Skeletal muscle tissue (tissue), 4 donors: ENCODE measurements around the gene TSPEAR. TPM values are rescaled to one million over a fixed set of nuclear protein-coding genes. Genes with fewer than 3 reads are reported as not detected.

Experiments used
- H3K27ac ChIP-seq: one replicate; pipeline ENCODE4 v1.7.0; 2013; ENCODE audit warnings: mild to moderate bottlenecking, low read depth, low read length, inconsistent platforms
- H3K27me3 ChIP-seq, 3 donors: one replicate each; pipeline ENCODE4 v1.7.0; 2013; ENCODE audit warnings: low read length in 3 of 3; ENCODE audit not compliant: control insufficient read depth in 3 of 3, insufficient read depth in 3 of 3
- H3K36me3 ChIP-seq, 3 donors: one replicate each; pipeline ENCODE4 v1.7.0; 2013; ENCODE audit warnings: low read length in 3 of 3; ENCODE audit not compliant: control insufficient read depth in 3 of 3, insufficient read depth in 3 of 3
- H3K4me1 ChIP-seq, 3 donors: one replicate each; pipeline ENCODE4 v1.7.0; 2013; ENCODE audit warnings: low read length in 3 of 3, mild to moderate bottlenecking in 3 of 3; ENCODE audit not compliant: control insufficient read depth in 3 of 3, insufficient read depth in 3 of 3
- H3K4me3 ChIP-seq, 3 donors: one replicate each; pipeline ENCODE4 v1.7.0; 2013; ENCODE audit warnings: low read length in 3 of 3
- H3K9ac ChIP-seq, 3 donors: one replicate each; pipeline ENCODE4 v1.7.0; 2013; ENCODE audit warnings: low read length in 3 of 3, mild to moderate bottlenecking in 3 of 3, moderate library complexity in 2 of 3, low read depth in 1 of 3
- H3K9me3 ChIP-seq, 3 donors: one replicate each; pipeline ENCODE4 v1.7.0; 2013; ENCODE audit warnings: low read length in 3 of 3; ENCODE audit not compliant: control insufficient read depth in 3 of 3
- total RNA-seq: library from RNA; depleted of rRNA; stranded (reverse); fragments of >200 nt; gene quantifications from one replicate; pipeline ENCODE4 v1.2.3, GENCODE V29; 2014
- donor health status: Osteomylitis.

The TSPEAR gene
- total RNA-seq = not detected

DNA sequence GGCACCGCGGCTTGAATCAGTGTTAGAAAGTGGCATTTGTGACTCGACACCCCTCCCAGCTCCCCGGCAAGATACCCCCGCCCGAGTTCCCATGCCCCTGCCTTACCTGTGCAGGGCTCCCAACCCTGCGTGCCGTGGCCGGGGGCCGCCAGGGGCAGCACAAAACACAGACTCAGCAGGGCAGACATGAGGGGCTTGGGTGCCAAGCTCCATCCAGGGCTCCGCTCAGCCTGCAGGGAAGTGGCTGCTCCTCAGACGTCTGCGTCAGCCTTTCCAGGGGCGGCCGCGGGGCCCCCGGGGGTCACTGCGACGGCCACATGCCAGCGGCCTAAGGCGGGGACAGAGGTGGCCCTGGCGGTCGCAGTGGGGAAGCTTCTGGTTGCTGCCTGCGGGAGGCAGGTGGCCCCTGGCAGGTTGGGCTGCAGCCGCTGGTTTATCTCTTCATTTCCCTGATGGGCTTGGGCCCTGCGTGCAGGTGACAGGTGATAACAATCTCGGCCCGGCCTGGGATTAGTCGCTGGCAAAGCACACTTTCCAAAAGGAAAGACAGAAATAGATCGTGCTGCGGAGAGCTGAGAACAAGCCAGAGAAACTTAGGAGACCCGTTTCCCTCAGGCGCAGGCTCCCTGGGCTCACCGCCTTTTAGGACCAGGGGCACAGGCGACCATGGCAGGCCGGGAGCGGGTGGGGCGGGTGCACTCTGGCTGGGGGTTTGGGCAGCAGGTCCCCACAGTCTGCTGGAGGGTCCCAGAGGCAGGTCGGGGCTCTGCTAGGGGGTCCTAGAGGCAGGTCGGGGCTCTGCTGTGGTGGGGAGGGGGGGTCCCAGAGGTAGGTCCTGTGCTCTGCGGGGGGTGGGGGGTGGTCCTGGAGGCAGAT, at the start of gene TSPEAR:
TSPEAR (minus strand) TSS at position 246 of the 876 bp plus-strand sequence; CDS start at position 188, 58 bp downstream.
- peaks cover 72 to 77% (median 77%) of the 10 kb centered on the region in 3 donors for H3K27me3 ChIP-seq
- H3K36me3 ChIP-seq = no peaks in the 10 kb centered on the region
- no peak within 1 kb of the TSS for H3K9ac ChIP-seq
- H3K27ac ChIP-seq = no peak within 1 kb of the TSS
- H3K4me1 ChIP-seq = peaks cover 0 to 8% (median 6%) of the 10 kb centered on the region in 3 donors
- H3K4me3 ChIP-seq = no peak within 1 kb of the TSS
- no peaks in the 10 kb centered on the region for H3K9me3 ChIP-seq

DNA sequence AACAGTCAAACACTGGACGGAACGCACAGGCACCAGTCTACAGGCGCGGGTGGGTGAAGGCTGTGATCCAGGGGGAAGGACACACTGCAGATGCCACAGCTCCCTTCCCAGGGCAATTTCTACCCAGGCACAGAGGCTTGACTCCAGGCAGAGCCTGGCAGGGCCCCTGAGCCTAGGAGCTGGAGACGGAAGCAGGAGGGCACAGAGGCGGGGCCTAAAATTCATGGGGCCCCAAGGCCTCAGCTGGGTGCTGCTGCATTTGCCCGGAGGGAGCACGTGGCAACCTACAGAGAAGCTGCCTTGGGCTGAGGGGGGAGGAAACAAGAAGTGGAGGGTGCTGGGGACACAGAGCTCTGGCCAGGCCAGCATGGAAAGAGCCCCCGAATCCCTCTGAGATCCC, 49.0 kb upstream of the TSPEAR start:
- no peaks in the 10 kb centered on the region for H3K9me3 ChIP-seq
- H3K9ac ChIP-seq = no peak overlapping the region
- no peak overlapping the region for H3K27ac ChIP-seq
- no peaks in the 10 kb centered on the region for H3K36me3 ChIP-seq
- H3K4me3 ChIP-seq = no peak overlapping the region
- peaks cover 0 to 3% (median 0%) of the 10 kb centered on the region in 3 donors for H3K4me1 ChIP-seq
- no peaks in the 10 kb centered on the region for H3K27me3 ChIP-seq

DNA sequence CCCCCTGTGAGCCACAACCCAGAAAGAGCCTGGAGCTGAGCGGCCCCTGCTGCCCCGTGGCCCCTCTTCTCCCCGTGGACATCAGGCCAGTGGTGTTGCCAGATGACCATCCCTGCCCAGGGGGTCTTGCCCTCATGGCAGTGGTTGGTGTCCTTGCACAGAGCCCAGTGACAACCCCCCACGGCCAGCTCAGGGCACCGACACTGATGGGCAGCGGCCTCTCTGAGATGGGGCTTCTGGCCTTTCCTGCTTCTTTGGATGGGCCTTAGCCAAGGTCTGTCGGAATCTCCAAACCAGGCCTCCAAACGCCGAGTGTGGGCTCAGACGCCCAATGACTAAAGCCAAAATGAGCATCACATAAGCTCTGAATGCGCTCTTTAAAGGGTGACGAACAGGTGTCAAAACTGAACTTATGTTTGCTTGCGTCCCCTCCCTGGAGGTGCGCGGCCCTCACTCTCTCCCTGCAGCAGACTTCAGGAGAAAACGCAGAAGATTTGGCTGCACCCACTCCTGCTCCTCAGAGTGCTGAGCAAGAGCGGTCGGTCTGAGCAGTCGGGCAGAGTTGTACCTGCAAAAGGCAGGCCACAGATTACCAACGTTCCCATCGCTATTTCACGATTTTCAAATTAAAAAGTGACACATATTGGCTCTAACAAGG, 48.4 kb upstream of the TSPEAR start:
- H3K36me3 ChIP-seq = no peaks in the 10 kb centered on the region
- H3K4me1 ChIP-seq = peaks cover 0 to 1% (median 0%) of the 10 kb centered on the region in 3 donors
- H3K4me3 ChIP-seq = no peak overlapping the region
- no peak overlapping the region for H3K27ac ChIP-seq
- no peaks in the 10 kb centered on the region for H3K9me3 ChIP-seq
- no peak overlapping the region for H3K9ac ChIP-seq
- H3K27me3 ChIP-seq = no peaks in the 10 kb centered on the region

DNA sequence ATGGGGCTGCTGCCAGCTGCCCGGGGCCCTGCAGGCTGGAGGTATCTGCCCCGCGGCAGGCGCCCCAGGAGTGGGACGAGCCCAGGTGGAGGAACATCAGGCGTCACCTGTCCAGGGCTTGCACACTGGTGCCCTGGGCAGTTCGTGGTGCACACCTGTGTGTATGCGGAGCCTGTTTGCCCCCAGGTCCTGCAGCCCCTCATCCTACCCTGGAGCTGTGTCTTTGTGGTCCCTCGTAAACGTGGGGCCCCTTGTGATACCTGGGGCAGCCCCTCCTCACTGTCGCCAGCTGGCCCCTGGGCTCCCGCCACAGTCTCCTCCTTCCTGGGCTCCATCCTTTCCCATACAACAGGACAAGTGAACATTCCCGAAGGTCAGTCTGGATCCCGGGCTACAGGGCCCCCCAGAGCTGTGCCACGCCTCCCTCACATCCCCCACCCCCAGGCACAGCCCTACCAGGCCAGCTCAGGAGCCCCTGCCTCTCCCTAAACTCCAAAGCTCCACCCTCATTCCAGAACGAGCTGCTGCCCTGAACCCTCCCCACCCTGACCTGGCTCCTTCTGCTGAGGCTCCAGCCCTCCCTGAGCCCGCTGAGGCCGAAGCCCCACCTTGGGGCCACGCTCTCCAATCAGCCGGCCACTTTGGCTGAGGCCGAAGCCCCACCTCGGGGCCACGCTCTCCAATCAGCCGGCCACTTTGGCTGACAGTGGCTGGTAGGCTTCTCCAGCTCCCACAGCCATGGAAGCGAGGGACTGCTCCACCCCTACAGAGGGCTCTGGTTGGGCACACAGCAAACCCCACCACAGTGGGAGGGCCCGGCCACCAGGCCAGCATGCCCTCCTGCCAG, 47.6 kb upstream of the TSPEAR start:
- no peak overlapping the region for H3K4me3 ChIP-seq
- no peaks in the 10 kb centered on the region for H3K4me1 ChIP-seq
- H3K9ac ChIP-seq = no peak overlapping the region
- H3K9me3 ChIP-seq = no peaks in the 10 kb centered on the region
- H3K27ac ChIP-seq = no peak overlapping the region
- H3K36me3 ChIP-seq = no peaks in the 10 kb centered on the region
- no peaks in the 10 kb centered on the region for H3K27me3 ChIP-seq

DNA sequence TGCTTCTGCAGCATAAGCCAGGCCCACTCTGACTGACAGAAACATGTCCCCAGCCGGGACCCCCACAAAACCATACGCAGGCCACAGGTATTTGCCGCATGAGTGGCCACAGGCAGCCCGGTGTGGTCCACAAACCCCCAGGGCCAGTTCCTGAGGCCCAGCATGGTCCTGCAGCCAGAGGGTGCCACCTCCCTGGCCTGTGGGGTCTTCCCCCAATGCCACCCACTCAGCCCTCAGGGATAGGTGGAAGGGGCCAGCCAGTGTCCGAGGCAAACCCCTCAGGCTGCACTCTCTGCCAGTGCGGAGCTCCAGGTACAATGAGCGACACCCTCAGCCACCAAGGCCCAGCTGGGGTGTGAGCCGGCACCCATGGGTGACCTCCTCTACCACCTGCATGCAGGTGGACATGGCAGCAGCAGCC, 46.8 kb upstream of the TSPEAR start:
- Histone ChIP-seq H3K4me3 (no peak overlapping the region), H3K9ac (no peak overlapping the region), H3K9me3 (no peaks in the 10 kb centered on the region), H3K27me3 (no peaks in the 10 kb centered on the region), H3K27ac (no peak overlapping the region), H3K36me3 (no peaks in the 10 kb centered on the region), H3K4me1 (no peaks in the 10 kb centered on the region)

DNA sequence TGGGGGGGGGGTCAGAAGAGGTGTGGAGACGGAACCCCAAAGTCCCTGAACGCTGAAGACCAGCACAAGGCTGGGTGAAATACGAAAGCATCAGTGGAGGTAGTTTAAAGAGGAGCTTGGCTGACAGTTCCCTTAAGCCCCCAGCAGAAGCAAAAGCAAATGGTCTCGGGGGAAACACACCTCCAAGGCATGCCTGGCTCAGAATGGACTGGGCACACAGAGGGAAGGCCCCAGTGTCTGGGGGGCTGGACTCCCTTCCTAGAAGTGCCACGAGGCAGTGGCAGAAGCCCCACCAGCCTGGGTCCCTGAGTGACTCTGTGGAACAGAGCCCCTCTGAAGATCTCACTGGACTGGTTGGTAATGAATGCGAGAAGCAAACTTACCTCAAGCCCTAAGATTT, 46.4 kb upstream of the TSPEAR start:
- Histone ChIP-seq H3K4me1 (no peaks in the 10 kb centered on the region), H3K36me3 (no peaks in the 10 kb centered on the region), H3K27me3 (peaks cover 0 to 2% (median 2%) of the 10 kb centered on the region in 3 donors), H3K9ac (no peak overlapping the region), H3K4me3 (no peak overlapping the region), H3K27ac (no peak overlapping the region), H3K9me3 (no peaks in the 10 kb centered on the region)

DNA sequence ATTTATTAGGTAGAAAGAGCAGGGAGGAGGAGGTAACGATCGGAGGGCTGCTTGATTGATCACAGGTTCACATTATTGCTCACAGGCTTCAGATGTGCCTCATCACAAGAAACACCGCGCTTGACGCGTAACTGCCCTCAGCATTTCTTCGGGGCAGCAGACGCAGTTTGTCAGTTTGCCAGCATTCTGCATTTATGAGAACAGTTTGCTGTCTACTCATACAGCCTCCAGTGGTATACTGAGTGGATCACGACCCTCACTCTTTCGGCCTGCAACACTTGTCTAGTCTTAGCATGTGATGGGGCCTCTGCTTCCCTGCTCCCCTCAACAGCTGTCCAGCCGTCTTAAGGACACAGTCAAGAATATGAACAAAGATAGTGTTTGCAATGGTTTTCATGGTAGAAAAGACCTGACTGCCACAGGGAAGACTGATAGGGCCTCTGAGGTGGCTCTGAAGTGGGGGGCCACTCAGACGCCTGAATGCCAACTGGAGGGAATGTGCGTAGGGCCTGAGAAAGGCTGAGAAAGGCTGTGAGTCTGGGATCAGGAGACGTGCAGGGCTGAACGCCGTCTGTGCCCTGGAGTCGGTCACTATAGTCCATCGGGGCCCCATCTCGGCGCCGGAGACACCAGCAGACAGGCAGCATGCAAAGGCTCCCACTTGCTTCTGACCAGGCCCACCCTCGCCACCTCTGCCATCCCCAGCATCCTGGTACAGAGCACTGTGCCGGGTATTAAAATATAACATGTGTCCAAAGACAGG, 45.2 kb upstream of the TSPEAR start:
- no peaks in the 10 kb centered on the region for H3K4me1 ChIP-seq
- no peaks in the 10 kb centered on the region for H3K36me3 ChIP-seq
- no peak overlapping the region for H3K4me3 ChIP-seq
- H3K27ac ChIP-seq = no peak overlapping the region
- H3K9me3 ChIP-seq = no peaks in the 10 kb centered on the region
- no peak overlapping the region for H3K9ac ChIP-seq
- peaks cover 2 to 11% (median 3%) of the 10 kb centered on the region in 3 donors for H3K27me3 ChIP-seq

DNA sequence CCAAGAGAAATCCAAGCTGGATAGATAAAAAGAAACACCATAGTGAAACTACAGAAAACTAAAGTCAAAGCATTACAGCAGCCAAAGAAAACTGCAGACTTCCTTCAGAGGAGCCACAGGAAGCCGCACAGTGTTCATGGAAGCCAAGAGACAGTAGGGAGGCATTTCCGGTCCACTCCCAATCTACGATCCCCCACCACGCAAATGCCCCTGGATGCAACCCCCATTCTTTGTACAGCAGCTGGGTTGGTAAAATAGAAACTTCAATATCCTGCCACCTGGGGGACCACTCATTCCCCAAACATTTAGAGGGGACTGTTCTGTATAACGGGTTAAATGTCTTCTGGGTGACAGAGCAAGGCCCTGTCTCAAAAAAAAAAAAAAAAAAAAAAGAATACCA, 43.9 kb upstream of the TSPEAR start:
- Histone ChIP-seq H3K9ac (no peak overlapping the region), H3K9me3 (no peaks in the 10 kb centered on the region), H3K36me3 (no peaks in the 10 kb centered on the region), H3K4me3 (no peak overlapping the region), H3K4me1 (no peaks in the 10 kb centered on the region), H3K27ac (no peak overlapping the region), H3K27me3 (peaks cover 9 to 22% (median 15%) of the 10 kb centered on the region in 3 donors)

DNA sequence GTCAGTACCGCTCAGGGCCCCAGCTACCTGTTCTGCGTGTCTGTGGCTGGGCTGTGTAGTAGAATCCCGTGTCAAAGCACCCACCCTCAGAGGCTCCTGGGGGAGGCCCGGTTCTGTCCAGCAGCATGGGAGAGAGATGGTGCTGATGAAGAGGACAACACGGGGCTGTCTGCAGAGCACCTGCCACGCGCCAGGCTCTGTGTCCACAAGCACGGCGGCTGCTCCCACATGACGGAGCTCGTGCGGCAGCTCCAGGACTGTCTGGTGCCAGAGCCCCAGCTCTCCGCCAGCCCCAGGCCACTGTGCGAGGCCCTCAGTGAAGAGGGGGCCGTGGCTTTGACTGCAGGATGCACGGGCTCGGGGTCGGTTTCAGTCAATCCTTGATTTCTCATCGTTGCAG, 42.0 kb upstream of the TSPEAR start:
- Histone ChIP-seq H3K36me3 (no peaks in the 10 kb centered on the region), H3K27ac (no peak overlapping the region), H3K9ac (no peak overlapping the region), H3K4me1 (no peaks in the 10 kb centered on the region), H3K27me3 (peaks cover 18 to 40% (median 34%) of the 10 kb centered on the region in 3 donors), H3K4me3 (no peak overlapping the region), H3K9me3 (no peaks in the 10 kb centered on the region)
